Fibroblast of lung (primary cell): ENCODE results near the gene OGFR. TPM values are rescaled to one million over a fixed set of nuclear protein-coding genes. Genes with fewer than 3 reads are reported as not detected.

Experiments used
- DNase-seq, 2 donors: peaks; one replicate each; pipeline versions ENCODE4 v3.0.0 to v3.0.0-alpha.2; 2010; ENCODE audit warnings: low read depth in 2 of 2
- H2AFZ ChIP-seq: 2 replicates; pipeline ENCODE4 v1.5.1; 2012; ENCODE audit warnings: low read length, control low read depth, inconsistent platforms
- H3K27ac ChIP-seq: 2 replicates; pipeline ENCODE4 v1.5.1; 2011; ENCODE audit warnings: low read length, control low read depth; ENCODE audit not compliant: insufficient read depth
- H3K27me3 ChIP-seq: 2 replicates; pipeline ENCODE4 v1.5.1; 2011; ENCODE audit warnings: mild to moderate bottlenecking, low read length; ENCODE audit not compliant: control insufficient read depth, insufficient read depth
- H3K36me3 ChIP-seq: 2 replicates; pipeline ENCODE4 v1.5.1; 2011; ENCODE audit warnings: low read length; ENCODE audit not compliant: control insufficient read depth, insufficient read depth
- H3K4me1 ChIP-seq: 2 replicates; pipeline ENCODE4 v1.5.1; 2011; ENCODE audit warnings: low read length; ENCODE audit not compliant: control insufficient read depth, insufficient read depth; ENCODE audit errors: extremely low read depth
- H3K4me2 ChIP-seq: 2 replicates; pipeline ENCODE4 v1.5.1; 2011; ENCODE audit warnings: low read length, control low read depth; ENCODE audit not compliant: insufficient read depth; ENCODE audit errors: extremely low read depth
- H3K4me3 ChIP-seq, 4 experiments: fragments of 200-600 bp in 1 of 4; sonication (generic) in 1 of 4; replicated peaks in 1 of 4; 2 replicates each; pipeline ENCODE4 v1.5.1; 2011 to 2016; ENCODE audit warnings: low read length in 4 of 4, low read depth in 3 of 4, mild to moderate bottlenecking in 3 of 4, control low read depth in 2 of 4, inconsistent platforms in 1 of 4, mixed read lengths in 1 of 4; ENCODE audit not compliant: insufficient read depth in 1 of 4; ENCODE audit errors: control extremely low read depth in 1 of 4
- H3K79me2 ChIP-seq: 2 replicates; pipeline ENCODE4 v1.5.1; 2012; ENCODE audit warnings: mild to moderate bottlenecking, low read length, inconsistent platforms; ENCODE audit not compliant: control insufficient read depth, insufficient read depth
- H3K9ac ChIP-seq: 2 replicates; pipeline ENCODE4 v1.5.1; 2011; ENCODE audit warnings: mild to moderate bottlenecking, low read length, control low read depth; ENCODE audit not compliant: insufficient read depth
- H3K9me3 ChIP-seq: 2 replicates; pipeline ENCODE4 v1.5.1; 2012; ENCODE audit warnings: low read depth, low read length; ENCODE audit not compliant: control insufficient read depth, insufficient read depth
- H4K20me1 ChIP-seq: 2 replicates; pipeline ENCODE4 v1.5.1; 2011; ENCODE audit warnings: low read length; ENCODE audit not compliant: control insufficient read depth, insufficient read depth; ENCODE audit errors: extremely low read depth
- EZH2 ChIP-seq: IDR thresholded peaks from 2 replicates; pipeline ENCODE4 v1.5.1; 2012; ENCODE audit warnings: low read length, control low read depth, mild to moderate bottlenecking; ENCODE audit errors: missing control alignments
- polyA plus RNA-seq, 2 donors: library from polyadenylated mRNA; depleted of rRNA in 1 of 2; stranded (reverse) in 1 of 2; unstranded in 1 of 2; fragments of >200 nt; gene quantifications; 2 replicates each; pipeline ENCODE4 v1.2.1, GENCODE V29; 2011 to 2012; ENCODE audit warnings: missing spikeins in 1 of 2
- total RNA-seq: library from RNA; depleted of rRNA; stranded (reverse); fragments of >200 nt; gene quantifications from 2 replicates; pipeline ENCODE4 v1.2.1, GENCODE V29; 2014
- TF ChIP-seq, protein P1 (sequence below), 2 donors: IDR thresholded peaks in 1 of 2; conservative IDR thresholded peaks in 1 of 2; 1 replicate in 1 of 2; 2 replicates in 1 of 2; pipeline ENCODE4 v1.5.1; 2011 to 2012; ENCODE audit warnings: low read length in 2 of 2, control low read depth in 1 of 2, inconsistent platforms in 1 of 2, low read depth in 1 of 2, mild to moderate bottlenecking in 1 of 2

The OGFR gene
- total and polyA plus RNA-seq, 2 donors (not counting 1 experiment from before 2014, with no cell fraction given) = 19.7 to 34.0 TPM

DNA sequence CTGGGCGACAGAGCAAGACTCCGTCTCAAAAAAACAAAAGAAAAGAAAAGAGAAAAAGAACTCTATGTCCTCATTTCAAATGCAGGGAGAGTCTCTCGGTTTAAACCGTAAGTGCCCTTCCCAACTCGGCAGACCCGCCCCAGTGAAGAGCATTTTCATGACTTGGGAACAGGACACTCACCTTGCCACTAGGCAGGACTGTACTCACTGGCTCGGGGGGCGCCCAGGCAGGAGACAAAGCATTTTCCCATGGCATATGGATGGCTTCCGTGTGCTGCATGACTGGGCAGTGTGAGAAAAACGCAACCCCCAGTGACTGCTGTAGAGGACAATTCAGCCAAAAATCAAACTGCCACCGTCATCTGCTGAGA lies 32.0 kb upstream of the OGFR start:
- no peak for TF ChIP-seq EZH2
- TF ChIP-seq, protein P1, sequence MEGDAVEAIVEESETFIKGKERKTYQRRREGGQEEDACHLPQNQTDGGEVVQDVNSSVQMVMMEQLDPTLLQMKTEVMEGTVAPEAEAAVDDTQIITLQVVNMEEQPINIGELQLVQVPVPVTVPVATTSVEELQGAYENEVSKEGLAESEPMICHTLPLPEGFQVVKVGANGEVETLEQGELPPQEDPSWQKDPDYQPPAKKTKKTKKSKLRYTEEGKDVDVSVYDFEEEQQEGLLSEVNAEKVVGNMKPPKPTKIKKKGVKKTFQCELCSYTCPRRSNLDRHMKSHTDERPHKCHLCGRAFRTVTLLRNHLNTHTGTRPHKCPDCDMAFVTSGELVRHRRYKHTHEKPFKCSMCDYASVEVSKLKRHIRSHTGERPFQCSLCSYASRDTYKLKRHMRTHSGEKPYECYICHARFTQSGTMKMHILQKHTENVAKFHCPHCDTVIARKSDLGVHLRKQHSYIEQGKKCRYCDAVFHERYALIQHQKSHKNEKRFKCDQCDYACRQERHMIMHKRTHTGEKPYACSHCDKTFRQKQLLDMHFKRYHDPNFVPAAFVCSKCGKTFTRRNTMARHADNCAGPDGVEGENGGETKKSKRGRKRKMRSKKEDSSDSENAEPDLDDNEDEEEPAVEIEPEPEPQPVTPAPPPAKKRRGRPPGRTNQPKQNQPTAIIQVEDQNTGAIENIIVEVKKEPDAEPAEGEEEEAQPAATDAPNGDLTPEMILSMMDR (conservative IDR thresholded peaks at IDR 0.05 in 1 of 2, IDR thresholded peaks at IDR 0.05 in 1 of 2; ENCODE audit: low read depth in 1 of 2, low read length in 2 of 2) = no peak
- no peak overlapping the region for H3K27ac ChIP-seq
- H3K4me2 ChIP-seq = no peak overlapping the region
- H3K9me3 ChIP-seq = no peaks in the 10 kb centered on the region
- no peaks in the 10 kb centered on the region for H3K79me2 ChIP-seq
- no peak overlapping the region for H3K4me3 ChIP-seq
- H3K4me1 ChIP-seq = no peaks in the 10 kb centered on the region
- no peaks in the 10 kb centered on the region for H3K36me3 ChIP-seq
- no peak overlapping the region for H2AFZ ChIP-seq
- H3K27me3 ChIP-seq = no peaks in the 10 kb centered on the region
- DNase-seq = no peak
- H4K20me1 ChIP-seq = no peaks in the 10 kb centered on the region
- no peak overlapping the region for H3K9ac ChIP-seq

DNA sequence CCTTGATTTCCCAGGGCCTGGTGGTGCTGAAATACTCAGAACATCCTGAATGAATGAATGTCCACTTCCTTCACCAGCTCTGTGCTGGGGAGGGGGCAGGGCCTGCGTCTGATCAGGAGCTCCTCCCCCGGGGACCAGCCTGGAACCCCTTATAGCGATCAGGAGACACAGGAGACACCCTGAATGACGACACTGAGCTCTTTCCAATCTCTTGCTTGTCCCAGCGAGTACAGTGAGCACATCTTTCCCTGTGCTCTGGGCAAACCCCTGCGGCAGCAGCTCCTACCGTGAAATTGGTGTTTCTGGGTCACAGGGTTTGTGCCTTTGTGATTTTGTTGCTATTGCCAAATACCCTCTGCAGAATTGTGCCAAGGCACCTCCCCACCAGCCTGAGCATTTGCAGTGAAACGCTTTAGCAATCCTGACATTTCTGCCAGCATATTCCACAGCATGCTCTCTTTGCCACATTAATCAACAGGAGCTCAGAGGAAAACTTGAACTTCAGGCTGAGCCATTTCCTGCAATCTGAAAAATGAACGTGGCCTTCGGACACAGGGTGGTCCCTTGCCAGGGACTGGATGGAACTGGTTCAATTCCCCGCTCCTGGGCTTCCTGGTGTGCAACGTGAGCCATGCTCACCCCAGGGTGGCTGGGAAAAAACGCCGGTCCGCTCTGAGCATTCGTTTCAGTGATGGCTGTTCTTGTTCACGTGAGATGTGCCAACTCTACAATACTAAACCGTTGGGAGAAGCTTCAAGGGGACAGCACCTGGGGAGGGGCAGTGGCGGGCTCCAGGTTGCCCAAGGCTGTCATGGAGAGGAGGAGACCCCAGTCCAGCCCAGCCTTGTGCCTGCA lies 31.4 kb upstream of the OGFR start:
- TF ChIP-seq, protein P1 (conservative IDR thresholded peaks at IDR 0.05 in 1 of 2, IDR thresholded peaks at IDR 0.05 in 1 of 2; ENCODE audit: low read depth in 1 of 2, low read length in 2 of 2) = no peak
- no peak for TF ChIP-seq EZH2
- no peak overlapping the region for H3K9ac ChIP-seq
- H2AFZ ChIP-seq = no peak overlapping the region
- no peaks in the 10 kb centered on the region for H3K79me2 ChIP-seq
- no peak overlapping the region for H3K4me3 ChIP-seq
- H3K4me1 ChIP-seq = no peaks in the 10 kb centered on the region
- H3K36me3 ChIP-seq = no peaks in the 10 kb centered on the region
- H3K9me3 ChIP-seq = no peaks in the 10 kb centered on the region
- no peaks in the 10 kb centered on the region for H3K27me3 ChIP-seq
- H4K20me1 ChIP-seq = no peaks in the 10 kb centered on the region
- no peak overlapping the region for H3K4me2 ChIP-seq
- peak; percentile 33 to 39 for DNase-seq
- no peak overlapping the region for H3K27ac ChIP-seq

DNA sequence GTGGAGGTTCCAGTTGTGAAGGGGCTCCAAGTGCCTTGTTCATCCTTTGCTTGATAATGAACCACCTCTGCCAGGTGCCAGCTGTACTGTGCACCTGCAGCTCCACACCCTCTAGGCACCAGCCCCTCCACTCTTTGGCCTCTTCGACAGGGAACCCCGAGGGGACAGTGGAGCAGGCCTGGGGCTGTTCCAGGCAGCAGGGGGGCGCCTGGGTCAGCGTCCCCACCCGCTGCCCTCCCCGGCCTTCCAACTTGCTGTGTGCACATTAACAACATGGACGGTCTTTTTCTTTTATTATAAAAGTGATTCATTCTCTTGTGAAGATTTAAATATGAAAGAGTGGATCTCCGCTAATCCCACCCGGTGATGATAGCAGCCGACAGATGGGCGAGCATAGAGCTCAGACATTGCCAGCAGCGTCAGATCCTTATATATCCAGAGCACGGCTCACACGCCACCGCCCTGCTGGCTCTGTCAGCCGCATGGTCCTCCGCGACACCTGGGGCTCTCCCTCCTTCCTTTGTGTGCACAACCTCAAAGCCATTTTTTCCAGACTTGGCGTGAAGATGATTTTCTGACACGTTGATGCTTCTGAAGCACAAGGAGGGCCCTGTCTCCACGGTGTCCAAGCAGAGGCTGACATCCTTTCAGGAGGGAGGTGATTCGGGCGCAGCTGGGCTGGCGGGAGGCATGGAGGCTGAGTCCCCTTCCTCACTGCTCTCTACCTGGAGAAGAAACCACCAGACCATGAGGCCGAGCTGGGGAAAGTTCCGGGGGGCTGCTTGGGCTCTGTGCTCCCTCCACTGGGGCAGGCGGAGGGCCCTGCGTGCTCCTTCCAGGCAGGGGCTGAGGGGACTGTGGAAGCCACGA lies 30.6 kb upstream of the OGFR start:
- H3K36me3 ChIP-seq = no peaks in the 10 kb centered on the region
- no peaks in the 10 kb centered on the region for H4K20me1 ChIP-seq
- no peak overlapping the region for H3K9ac ChIP-seq
- H3K27me3 ChIP-seq = no peaks in the 10 kb centered on the region
- no peak overlapping the region for H3K4me2 ChIP-seq
- no peak overlapping the region for H3K27ac ChIP-seq
- no peaks in the 10 kb centered on the region for H3K79me2 ChIP-seq
- H3K4me3 ChIP-seq = no peak overlapping the region
- H2AFZ ChIP-seq = no peak overlapping the region
- TF ChIP-seq, protein P1 (conservative IDR thresholded peaks at IDR 0.05 in 1 of 2, IDR thresholded peaks at IDR 0.05 in 1 of 2; ENCODE audit: low read depth in 1 of 2, low read length in 2 of 2) = no peak
- TF ChIP-seq EZH2 = no peak
- no peaks in the 10 kb centered on the region for H3K4me1 ChIP-seq
- DNase-seq = no peak
- H3K9me3 ChIP-seq = no peaks in the 10 kb centered on the region
